ENCODE measurements around the gene COG7. TPM values are rescaled to one million over a fixed set of nuclear protein-coding genes. Genes with fewer than 3 reads are reported as not detected.
"Not testable (repeated sequence)": the region's sequence is repeated elsewhere in the genome, so short reads cannot be mapped to it uniquely, and the experiment has no call there.

The COG7 gene
- total RNA-seq, 1 donor from 2014 or later, result 16.7 TPM

GRCh38 chr16:23367564-23367963 is 85.4 kb downstream of the COG7 start:
- DNase-seq (ENCODE audit: low spot score in 2 of 2) (no peak), FAIRE-seq (no peak)

- not testable (repeated sequence) for FAIRE-seq; DNase-seq (ENCODE audit: low spot score in 2 of 2)
Observed at GRCh38 chr16:23366341-23366740, 86.6 kb downstream of the COG7 start.

- DNase-seq (ENCODE audit: low spot score in 2 of 2), result no peak
- FAIRE-seq, result no peak
Observed at GRCh38 chr16:23365602-23366240, 87.3 kb downstream of the COG7 start.

DNA sequence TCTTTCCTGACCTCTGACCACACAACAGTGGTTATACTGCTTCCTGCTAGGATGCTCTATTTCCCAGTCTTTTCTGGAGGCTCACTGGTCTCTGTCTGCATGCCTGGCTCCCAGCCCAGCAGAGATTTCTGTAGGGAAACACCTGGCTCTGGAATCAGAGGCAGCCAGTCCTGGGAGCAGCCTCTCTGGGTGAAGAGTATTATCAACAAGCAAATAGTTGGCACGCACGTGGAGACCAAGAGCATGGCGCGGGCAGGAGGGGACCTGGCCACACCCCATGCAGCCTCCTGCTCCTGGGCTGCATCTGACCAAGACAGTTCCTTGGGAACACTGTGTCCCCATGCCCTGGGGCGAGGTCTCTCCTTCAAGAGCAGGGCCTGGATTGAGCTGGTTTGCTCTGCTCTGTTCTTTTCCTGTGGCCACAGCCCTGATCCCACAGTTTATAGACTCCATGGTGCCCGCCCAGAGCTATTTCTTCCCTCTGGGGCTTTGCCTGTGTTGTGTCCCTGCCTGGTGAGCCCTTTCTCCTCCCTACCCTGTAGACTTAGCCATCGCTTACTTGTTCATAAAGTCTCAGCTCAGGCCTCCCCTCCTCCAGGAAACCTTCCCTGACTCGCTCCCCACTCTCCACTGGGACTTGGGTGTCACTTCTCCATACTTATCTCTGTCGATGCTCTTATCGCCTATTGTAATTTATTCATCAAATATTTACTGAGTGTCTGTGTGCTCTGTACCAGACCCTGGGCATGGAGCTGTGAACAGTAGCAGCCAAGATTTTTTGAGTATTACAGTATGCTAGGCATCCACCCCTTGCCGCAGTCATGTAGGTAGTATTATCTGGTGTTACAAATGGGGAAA is 90.3 kb downstream of the COG7 start:
- FAIRE-seq, result no peak
- no peak for DNase-seq (ENCODE audit: low spot score in 2 of 2)

- DNase-seq (ENCODE audit: low spot score in 2 of 2) (no peak), FAIRE-seq (no peak)
Observed at GRCh38 chr16:23359092-23359760, 93.8 kb downstream of the COG7 start.

DNA sequence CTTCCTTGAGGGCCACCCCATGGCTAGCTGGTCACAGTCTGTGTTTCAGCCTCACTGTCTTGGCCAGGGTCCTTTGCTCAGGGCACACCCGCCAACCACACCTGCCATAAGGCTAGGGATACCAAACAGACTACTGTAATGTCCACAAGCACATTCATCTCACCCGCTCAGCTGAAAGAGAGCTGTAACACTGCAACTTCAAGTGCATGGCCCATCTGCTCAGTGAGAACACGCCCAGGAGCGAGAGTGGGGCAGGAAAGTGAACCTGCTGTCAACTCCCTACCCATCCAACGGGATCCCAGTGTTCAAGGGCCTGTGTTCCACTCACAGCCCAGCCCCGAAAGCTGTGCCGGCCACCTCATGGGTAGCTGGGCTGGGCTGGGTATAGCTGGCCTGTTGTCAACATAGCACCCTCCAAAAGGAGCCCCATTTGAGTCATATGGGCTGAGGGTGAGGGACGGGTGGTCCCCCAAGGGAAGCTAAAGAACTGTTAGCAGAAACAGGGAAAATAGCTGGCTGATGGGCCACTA is 95.2 kb downstream of the COG7 start:
- FAIRE-seq (no peak), DNase-seq (ENCODE audit: low spot score in 2 of 2) (no peak)

GRCh38 chr16:23356941-23357340 is 96.0 kb downstream of the COG7 start:
- no peak for DNase-seq (ENCODE audit: low spot score in 2 of 2)
- no peak for FAIRE-seq

GRCh38 chr16:23355106-23355670 is 97.8 kb downstream of the COG7 start:
- DNase-seq (ENCODE audit: low spot score in 2 of 2), result no peak
- no peak for FAIRE-seq

GRCh38 chr16:23354246-23354645 is 98.7 kb downstream of the COG7 start:
- FAIRE-seq, result no peak
- DNase-seq (ENCODE audit: low spot score in 2 of 2), result no peak

DNA sequence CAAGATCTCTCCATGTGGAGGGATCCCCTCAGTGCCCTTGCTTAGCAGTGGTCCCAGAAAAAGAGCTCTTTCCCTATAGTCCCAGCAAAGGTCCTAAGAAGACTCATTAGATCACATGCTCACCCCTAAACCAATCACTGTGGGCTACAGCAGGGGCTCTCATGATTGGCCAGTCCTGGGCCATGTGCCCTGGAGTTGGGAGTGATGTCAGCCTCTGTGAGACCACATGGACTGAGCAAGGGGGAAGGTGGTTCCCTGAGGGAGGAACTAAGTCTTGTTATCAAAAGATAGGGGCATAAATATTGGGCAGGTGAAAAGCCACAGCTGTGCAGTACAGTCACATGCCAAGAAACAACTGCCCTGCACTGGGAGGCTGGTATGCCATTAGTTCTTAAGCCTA is 99.5 kb downstream of the COG7 start:
- no peak for DNase-seq (ENCODE audit: low spot score in 2 of 2)
- FAIRE-seq, result no peak

DNA sequence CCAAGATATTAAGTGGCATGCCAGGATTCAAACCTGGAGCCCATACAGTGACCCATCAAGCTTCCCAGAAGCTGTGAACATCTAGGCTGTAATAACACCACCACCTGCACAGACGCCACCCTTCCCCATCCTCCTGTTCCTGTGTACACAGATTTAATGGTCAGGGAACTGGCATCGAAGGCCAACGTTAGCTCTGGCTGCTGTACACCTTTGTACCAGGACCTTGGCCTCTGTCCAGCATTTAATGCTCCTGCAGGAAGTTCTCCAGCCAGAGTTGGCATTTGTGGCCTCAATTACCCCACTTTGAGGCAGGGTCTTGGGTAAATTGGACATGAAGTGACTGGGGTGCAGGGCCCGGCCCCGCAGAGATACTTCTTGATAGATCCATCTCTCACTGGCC is 101.6 kb downstream of the COG7 start:
- no peak for DNase-seq (ENCODE audit: low spot score in 2 of 2)
- no peak for FAIRE-seq

DNA sequence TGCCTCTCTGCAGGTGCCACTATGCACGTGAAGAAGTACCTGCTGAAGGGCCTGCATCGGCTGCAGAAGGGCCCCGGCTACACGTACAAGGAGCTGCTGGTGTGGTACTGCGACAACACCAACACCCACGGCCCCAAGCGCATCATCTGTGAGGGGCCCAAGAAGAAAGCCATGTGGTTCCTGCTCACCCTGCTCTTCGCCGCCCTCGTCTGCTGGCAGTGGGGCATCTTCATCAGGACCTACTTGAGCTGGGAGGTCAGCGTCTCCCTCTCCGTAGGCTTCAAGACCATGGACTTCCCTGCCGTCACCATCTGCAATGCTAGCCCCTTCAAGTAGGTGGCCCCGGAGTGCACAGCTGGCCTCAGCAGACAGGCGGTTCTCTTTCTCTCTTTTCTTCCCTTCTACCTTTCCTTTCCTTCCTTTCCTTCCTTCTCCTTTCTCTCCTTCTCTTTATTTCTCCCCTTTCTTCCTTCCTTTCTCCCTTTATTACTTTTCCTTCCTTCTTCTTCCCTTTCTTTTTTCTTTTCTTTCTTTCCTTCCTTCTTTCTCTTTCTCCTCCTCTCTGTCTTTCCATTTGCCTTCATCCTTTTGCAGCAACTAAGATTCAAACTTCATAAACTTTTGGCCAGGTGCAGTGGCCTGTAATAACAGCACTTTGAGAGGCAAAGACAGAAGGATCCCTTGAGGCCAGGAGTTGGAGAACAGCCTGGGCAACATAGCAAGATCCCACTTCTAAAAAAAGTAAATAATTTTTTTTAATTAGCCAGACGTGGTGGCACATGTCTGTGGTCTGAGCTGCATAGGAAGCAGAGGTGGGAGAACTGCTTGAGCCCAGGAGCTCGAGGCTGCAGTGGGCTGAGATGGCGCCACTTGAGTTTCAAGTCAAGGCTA is 104.2 kb downstream of the COG7 start:
- DNase-seq (ENCODE audit: low spot score in 2 of 2) (no peak), FAIRE-seq (no peak)

- FAIRE-seq, result no peak
- no peak for DNase-seq (ENCODE audit: low spot score in 2 of 2)
Observed at GRCh38 chr16:23345237-23345636, 107.8 kb downstream of the COG7 start.

DNA sequence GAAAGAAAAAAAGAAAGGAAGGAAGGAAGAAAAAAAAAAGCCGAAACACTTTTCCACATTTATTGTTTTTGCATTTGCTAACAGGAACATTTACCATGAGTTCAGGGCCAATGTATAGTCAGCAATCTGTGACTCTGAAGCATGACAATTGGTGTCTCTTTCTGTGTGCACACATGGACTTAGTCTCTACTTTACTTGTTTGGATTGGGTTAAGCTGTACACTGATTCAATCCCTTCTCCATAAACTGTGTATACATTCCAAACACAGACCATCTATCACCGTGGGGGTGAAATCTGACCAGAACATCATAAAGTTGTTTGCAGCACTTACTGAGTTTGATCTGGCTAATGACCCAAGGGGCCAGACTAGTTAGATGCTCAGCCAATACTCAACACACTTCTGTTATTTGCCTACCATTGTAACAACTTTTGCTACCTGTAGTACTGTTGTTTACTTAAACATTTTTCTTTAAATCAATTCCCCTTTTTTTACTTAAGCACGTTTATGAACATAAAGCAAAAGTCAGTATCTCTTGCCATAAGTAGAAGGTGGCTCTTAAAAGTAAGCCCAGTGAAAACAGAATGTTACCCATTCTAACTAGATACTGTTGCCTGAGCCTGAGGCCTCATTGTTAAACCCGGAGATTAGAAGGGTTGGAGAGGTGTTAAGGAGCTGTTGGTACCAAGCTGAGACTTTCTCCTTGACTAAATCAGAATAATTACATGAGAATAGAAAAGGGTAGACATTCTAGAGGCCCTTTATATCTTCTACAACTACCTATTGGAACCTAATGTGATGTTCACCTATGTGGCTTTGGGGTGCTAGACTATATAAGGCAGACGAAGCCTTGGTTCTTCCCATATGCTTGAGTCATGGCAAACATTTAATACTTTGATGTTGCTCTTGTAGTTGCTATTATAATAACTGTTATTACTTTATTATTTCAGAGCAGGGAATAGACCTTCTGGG is 109.1 kb downstream of the COG7 start:
- FAIRE-seq, result no peak

GRCh38 chr16:23342083-23342640 is 110.8 kb downstream of the COG7 start:
- DNase-seq (ENCODE audit: low spot score in 2 of 2) (no peak), FAIRE-seq (no peak)

More for the DNA sequence above, 109.1 kb downstream of the COG7 start:
- no peak for DNase-seq (ENCODE audit: low spot score in 2 of 2)

DNA sequence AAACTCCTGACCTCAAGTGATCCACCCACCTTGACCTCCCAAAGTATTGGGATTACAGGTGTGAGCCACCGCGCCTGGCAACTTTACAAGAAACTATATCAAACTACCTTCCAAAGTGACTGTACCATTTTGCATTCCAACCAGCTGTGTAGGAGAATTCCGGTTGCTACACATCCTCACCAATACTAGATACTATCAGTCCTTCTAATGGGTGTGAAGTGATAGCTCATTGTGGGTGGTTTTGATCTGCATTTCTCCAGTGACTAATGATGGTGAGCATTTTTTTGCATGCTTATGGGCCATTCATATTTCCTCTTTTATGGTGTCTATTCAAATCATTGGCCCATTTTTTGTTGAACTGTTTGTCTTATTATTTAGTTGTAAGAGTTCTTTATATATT is 113.2 kb downstream of the COG7 start:
- DNase-seq (ENCODE audit: low spot score in 2 of 2) (no peak), FAIRE-seq (no peak)

Measured in frontal cortex (tissue), 4 donors.